CD4-positive, alpha-beta T cell (primary cell): ENCODE data around the gene ARHGAP26. TPM values are rescaled to one million over a fixed set of nuclear protein-coding genes. Genes with fewer than 3 reads are reported as not detected.

ENCODE experiments used
- ATAC-seq: fragments of 200-7000 bp; cut with Tn5 transposase; one replicate; pipeline ENCODE4 v1.10.0; 2022; ENCODE audit warnings: mild to moderate bottlenecking; ENCODE audit not compliant: poor library complexity
- CTCF ChIA-PET: fragments of 350-600 bp; sonication (Branson Sonifier 250); formaldehyde crosslinking; loops from one replicate; lab custom pipeline; 2021; ENCODE audit warnings: antibody characterized with exemption, inconsistent platforms; lab: Charles Lee
- POLR2A ChIA-PET: fragments of 350-600 bp; sonication (Branson Sonifier 250); formaldehyde crosslinking; loops from one replicate; lab custom pipeline; 2021; ENCODE audit warnings: antibody characterized with exemption, inconsistent platforms; lab: Charles Lee
- DNase-seq, 14 experiments: peaks; one replicate each; pipeline ENCODE4 v3.0.0-alpha.2; 2013 to 2020; ENCODE audit warnings: mixed read lengths in 2 of 14
- H3K27ac ChIP-seq, 2 donors: one replicate each; pipeline versions ENCODE4 v1.5.1 to v1.7.0; 2013; ENCODE audit warnings: low read length in 2 of 2, low read depth in 1 of 2, mild to moderate bottlenecking in 1 of 2
- H3K27me3 ChIP-seq, 2 experiments: 1 replicate in 1 of 2; 2 replicates in 1 of 2; pipeline versions ENCODE4 v1.6.1 to v1.7.0; 2013; ENCODE audit warnings: low read length in 2 of 2, control low read depth in 1 of 2, mild to moderate bottlenecking in 1 of 2, moderate library complexity in 1 of 2; ENCODE audit not compliant: insufficient read depth in 2 of 2, control insufficient read depth in 1 of 2
- H3K36me3 ChIP-seq: one replicate; pipeline ENCODE4 v1.6.1; 2013; ENCODE audit warnings: low read length, control low read depth; ENCODE audit not compliant: insufficient read depth
- H3K4me1 ChIP-seq: one replicate; pipeline ENCODE4 v1.6.1; 2013; ENCODE audit warnings: low read length, control low read depth; ENCODE audit not compliant: insufficient read depth
- H3K4me3 ChIP-seq: one replicate; pipeline ENCODE4 v1.5.1; 2013; ENCODE audit warnings: mild to moderate bottlenecking, low read length, moderate library complexity
- H3K9me3 ChIP-seq, 2 experiments: 1 replicate in 1 of 2; 2 replicates in 1 of 2; pipeline versions ENCODE4 v1.6.1 to v1.7.0; 2013; ENCODE audit warnings: low read length in 2 of 2, mild to moderate bottlenecking in 2 of 2, control low read depth in 1 of 2, moderate library complexity in 1 of 2; ENCODE audit not compliant: control insufficient read depth in 1 of 2, insufficient read depth in 1 of 2
- H3K27ac Mint-ChIP-seq: one replicate; pipeline ENCODE4 v1.8.0; 2020; ENCODE audit warnings: mixed read lengths
- H3K27me3 Mint-ChIP-seq: one replicate; pipeline ENCODE4 v1.8.0; 2021; ENCODE audit warnings: mixed read lengths
- H3K36me3 Mint-ChIP-seq: one replicate; pipeline ENCODE4 v1.8.0; 2021; ENCODE audit warnings: low read depth, mixed read lengths
- H3K4me1 Mint-ChIP-seq: one replicate; pipeline ENCODE4 v1.8.0; 2021; ENCODE audit warnings: low read depth, mixed read lengths
- H3K4me3 Mint-ChIP-seq: one replicate; pipeline ENCODE4 v1.8.0; 2020; ENCODE audit warnings: mild to moderate bottlenecking, mixed read lengths
- H3K9me3 Mint-ChIP-seq: one replicate; pipeline ENCODE4 v1.8.0; 2020; ENCODE audit warnings: mixed read lengths
- intact Hi-C, 2 experiments: fragments of 100-400 bp; cut with DNase I in 1 of 2; cut with micrococcal nuclease in 1 of 2; formaldehyde crosslinking; loops; one replicate each; pipeline versions ENCODE4 v1.15.1 to v1.9.0; 2023 to 2025; cut with DNase I, micrococcal nuclease
- total RNA-seq, 174 experiments: library from RNA in 2 of 174; stranded (reverse) in 2 of 174; gene quantifications; one replicate each; pipeline ENCODE4 v1.2.3 and lab custom pipeline; 2021 to 2026
- TF ChIP-seq, protein P1 (sequence below): fragments of 200-600 bp; IDR thresholded peaks from one replicate; pipeline ENCODE4 v1.8.0; 2022; ENCODE audit warnings: antibody characterized with exemption, mild to moderate bottlenecking

The ARHGAP26 gene
- total RNA-seq, 2 experiments from 2014 or later = 24.9 to 27.3 TPM

DNA sequence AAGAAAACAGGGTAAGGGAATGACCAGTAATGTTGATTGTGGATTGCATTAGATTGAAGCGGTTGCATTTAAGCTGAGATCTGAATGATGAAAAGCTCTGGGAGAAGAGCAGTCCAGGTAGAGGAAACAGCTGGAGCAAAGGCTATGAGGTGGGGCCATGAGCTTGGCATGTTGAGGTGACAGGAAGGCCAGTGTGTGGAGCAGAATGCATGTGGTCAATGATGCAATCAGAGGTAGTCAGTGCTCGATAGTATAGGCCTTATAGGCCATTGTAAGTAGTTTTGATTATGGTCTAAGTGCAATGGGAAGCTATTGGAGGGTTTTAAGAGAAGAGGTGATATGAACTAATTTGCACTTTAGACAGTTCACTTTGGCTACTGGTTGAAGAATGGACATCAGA, 270.4 kb downstream of the ARHGAP26 start:
- POLR2A ChIA-PET = no interaction called here
- Mint-ChIP-seq H3K4me1 (no peaks in the 10 kb centered on the region), H3K27ac (no peak overlapping the region), H3K4me3 (no peak overlapping the region), H3K9me3 (no peaks in the 10 kb centered on the region), H3K27me3 (no peaks in the 10 kb centered on the region), H3K36me3 (peaks cover 59% of the 10 kb centered on the region)
- peaks cover 16% of the 10 kb centered on the region for H3K36me3 ChIP-seq
- intact Hi-C loops = no loop called here
- ATAC-seq (no peak), DNase-seq (no peak)
- no peaks in the 10 kb centered on the region for H3K27me3 ChIP-seq
- H3K27ac ChIP-seq = no peak overlapping the region
- TF ChIP-seq, protein P1, sequence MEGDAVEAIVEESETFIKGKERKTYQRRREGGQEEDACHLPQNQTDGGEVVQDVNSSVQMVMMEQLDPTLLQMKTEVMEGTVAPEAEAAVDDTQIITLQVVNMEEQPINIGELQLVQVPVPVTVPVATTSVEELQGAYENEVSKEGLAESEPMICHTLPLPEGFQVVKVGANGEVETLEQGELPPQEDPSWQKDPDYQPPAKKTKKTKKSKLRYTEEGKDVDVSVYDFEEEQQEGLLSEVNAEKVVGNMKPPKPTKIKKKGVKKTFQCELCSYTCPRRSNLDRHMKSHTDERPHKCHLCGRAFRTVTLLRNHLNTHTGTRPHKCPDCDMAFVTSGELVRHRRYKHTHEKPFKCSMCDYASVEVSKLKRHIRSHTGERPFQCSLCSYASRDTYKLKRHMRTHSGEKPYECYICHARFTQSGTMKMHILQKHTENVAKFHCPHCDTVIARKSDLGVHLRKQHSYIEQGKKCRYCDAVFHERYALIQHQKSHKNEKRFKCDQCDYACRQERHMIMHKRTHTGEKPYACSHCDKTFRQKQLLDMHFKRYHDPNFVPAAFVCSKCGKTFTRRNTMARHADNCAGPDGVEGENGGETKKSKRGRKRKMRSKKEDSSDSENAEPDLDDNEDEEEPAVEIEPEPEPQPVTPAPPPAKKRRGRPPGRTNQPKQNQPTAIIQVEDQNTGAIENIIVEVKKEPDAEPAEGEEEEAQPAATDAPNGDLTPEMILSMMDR = no peak
- no peak overlapping the region for H3K4me3 ChIP-seq
- H3K9me3 ChIP-seq = no peaks in the 10 kb centered on the region
- CTCF ChIA-PET = interaction anchor here (1.0 kb wide), 1 partner anchor 10 kb away, joined by 3 read pairs; no protein-coding TSS in a partner anchor
- H3K4me1 ChIP-seq = no peaks in the 10 kb centered on the region

DNA sequence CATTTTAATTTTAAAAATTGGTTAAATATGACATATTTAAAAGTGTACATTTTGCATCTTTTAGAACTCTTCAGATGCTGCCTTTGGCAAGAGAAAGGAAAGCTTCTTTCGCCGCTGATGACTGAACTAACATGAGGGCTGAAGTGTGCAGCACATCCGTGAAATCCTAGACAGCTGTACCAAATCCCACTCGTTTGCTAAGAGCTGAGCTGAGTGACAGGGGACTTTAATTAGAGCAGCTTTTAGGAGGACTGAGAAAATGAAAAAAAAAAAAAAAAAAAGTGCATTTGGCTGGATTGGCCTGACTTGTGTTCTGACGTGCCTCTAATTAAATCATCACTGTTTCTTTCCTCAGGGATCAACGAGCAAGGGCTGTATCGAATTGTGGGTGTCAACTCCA, 271.3 kb downstream of the ARHGAP26 start:
- H3K27ac Mint-ChIP-seq = no peak overlapping the region
- no peaks in the 10 kb centered on the region for H3K4me1 Mint-ChIP-seq
- H3K9me3 ChIP-seq = no peaks in the 10 kb centered on the region
- ChIA-PET POLR2A (no interaction called here), CTCF (interaction anchor here (0.7 kb wide), 1 partner anchor 101 kb away, joined by 3 read pairs; no protein-coding TSS in a partner anchor)
- no peaks in the 10 kb centered on the region for H3K4me1 ChIP-seq
- TF ChIP-seq, protein P1 = no peak
- H3K36me3 Mint-ChIP-seq = peaks cover 59% of the 10 kb centered on the region
- no peak overlapping the region for H3K4me3 ChIP-seq
- H3K27ac ChIP-seq = no peak overlapping the region
- no peaks in the 10 kb centered on the region for H3K27me3 ChIP-seq
- H3K27me3 Mint-ChIP-seq = no peaks in the 10 kb centered on the region
- peaks cover 16% of the 10 kb centered on the region for H3K36me3 ChIP-seq
- ATAC-seq = no peak
- no peaks in the 10 kb centered on the region for H3K9me3 Mint-ChIP-seq
- intact Hi-C loops = no loop called here
- no peak overlapping the region for H3K4me3 Mint-ChIP-seq
- DNase-seq = no peak

DNA sequence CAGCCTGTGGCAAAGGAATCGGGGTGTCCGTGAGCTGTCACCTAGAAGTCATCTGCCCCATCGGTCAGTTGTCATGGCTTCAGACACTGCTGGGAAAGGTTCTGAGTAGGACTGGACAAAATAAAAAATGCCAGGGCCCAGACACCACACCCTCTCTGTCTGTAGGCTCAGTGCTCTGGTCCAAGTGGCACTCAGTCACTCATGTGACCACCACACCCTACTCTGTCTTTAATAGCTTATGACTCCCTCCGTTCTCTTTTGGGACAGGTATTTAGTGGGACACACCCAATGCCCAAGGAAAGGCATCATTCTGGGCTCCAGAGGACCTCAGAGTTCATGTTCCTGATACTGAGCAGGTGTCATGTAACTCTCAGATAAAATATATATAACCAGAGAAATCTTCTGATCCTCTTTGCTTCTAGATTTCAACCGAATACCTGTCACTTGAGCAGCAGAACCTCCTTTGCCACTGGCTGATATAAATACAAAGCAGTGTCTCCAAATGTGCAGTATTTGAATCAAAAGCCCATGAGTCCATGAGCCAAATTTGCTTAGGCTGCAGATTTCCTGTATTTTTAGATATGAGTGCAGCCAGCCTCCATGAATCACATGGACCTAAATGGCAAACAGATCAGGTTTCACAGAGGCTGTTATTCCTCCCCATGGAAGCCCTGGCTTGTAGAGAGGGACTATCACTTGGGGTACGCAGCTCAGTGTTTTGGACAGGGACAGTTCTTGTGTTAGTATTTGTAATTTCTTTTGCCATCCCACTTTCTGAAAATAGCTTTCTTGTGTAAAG, 272.0 kb downstream of the ARHGAP26 start:
- no peak overlapping the region for H3K4me3 ChIP-seq
- no peak overlapping the region for H3K27ac ChIP-seq
- H3K36me3 ChIP-seq = peaks cover 16% of the 10 kb centered on the region
- TF ChIP-seq, protein P1 = no peak
- CTCF ChIA-PET = no interaction called here
- no peak for DNase-seq
- intact Hi-C loops = no loop called here
- no peaks in the 10 kb centered on the region for H3K4me1 Mint-ChIP-seq
- H3K9me3 ChIP-seq = no peaks in the 10 kb centered on the region
- H3K27me3 ChIP-seq = no peaks in the 10 kb centered on the region
- H3K27me3 Mint-ChIP-seq = no peaks in the 10 kb centered on the region
- no peak for ATAC-seq
- H3K36me3 Mint-ChIP-seq = peaks cover 59% of the 10 kb centered on the region
- H3K4me3 Mint-ChIP-seq = no peak overlapping the region
- no peak overlapping the region for H3K27ac Mint-ChIP-seq
- H3K4me1 ChIP-seq = no peaks in the 10 kb centered on the region
- H3K9me3 Mint-ChIP-seq = no peaks in the 10 kb centered on the region
- POLR2A ChIA-PET = no interaction called here
